SK-N-SH (cell line): ENCODE results near the gene IGFL4. TPM values are rescaled to one million over a fixed set of nuclear protein-coding genes. Genes with fewer than 3 reads are reported as not detected.
A peak's percentile ranks its signal among the peaks of the same experiment; 100 is the strongest.

ENCODE experiments used
- CHD2 ChIP-seq: fragments of 150-350 bp; IDR thresholded peaks from 2 replicates; pipeline ENCODE4 v1.6.1; 2018; ENCODE audit warnings: low read length; ENCODE audit not compliant: partially characterized antibody
- FOXJ3 ChIP-seq: sonication (generic); formaldehyde crosslinking; IDR thresholded peaks from 2 replicates; pipeline ENCODE4 v1.5.1; 2020; ENCODE audit warnings: mild to moderate bottlenecking, missing genetic modification reagents
- FOXM1 ChIP-seq: IDR thresholded peaks from 2 replicates; pipeline ENCODE4 v1.4.0; 2012; ENCODE audit warnings: low read depth, mild to moderate bottlenecking
- GATA2 ChIP-seq: sonication (generic); formaldehyde crosslinking; IDR thresholded peaks from 2 replicates; pipeline ENCODE4 v1.5.0; 2020; ENCODE audit warnings: mild to moderate bottlenecking, missing genetic modification reagents
- MEF2A ChIP-seq: IDR thresholded peaks from 2 replicates; pipeline ENCODE4 v1.4.0; 2012; ENCODE audit warnings: low read depth, borderline replicate concordance
- NFIC ChIP-seq: IDR thresholded peaks from 2 replicates; pipeline ENCODE4 v1.4.0; 2012; ENCODE audit warnings: borderline replicate concordance
- POLR2AphosphoS5 ChIP-seq: IDR thresholded peaks from 2 replicates; pipeline ENCODE4 v1.6.1; 2012; ENCODE audit warnings: low read depth, low read length
- RCOR1 ChIP-seq: fragments of 150-350 bp; IDR thresholded peaks from 2 replicates; pipeline ENCODE4 v1.6.1; 2017; ENCODE audit warnings: antibody characterized with exemption, low read length
- RXRA ChIP-seq: IDR thresholded peaks from 2 replicates; pipeline ENCODE4 v1.4.0; 2012; ENCODE audit warnings: low read depth, mild to moderate bottlenecking, borderline replicate concordance
- SMC3 ChIP-seq: IDR thresholded peaks from 2 replicates; pipeline ENCODE4 v1.6.1; 2012; ENCODE audit warnings: low read depth, low read length, improper control_type of control experiment
- polyA plus RNA-seq, 3 experiments: library from polyadenylated mRNA; depleted of rRNA; stranded (reverse); fragments of >200 nt; gene quantifications; 2 replicates each; pipeline ENCODE4 v1.2.3, GENCODE V29; 2012
- TF ChIP-seq, protein P1 (sequence below): IDR thresholded peaks from 2 replicates; pipeline ENCODE4 v1.6.1; 2012; ENCODE audit warnings: mild to moderate bottlenecking, low read depth, low read length, moderate library complexity
- TF ChIP-seq, protein P2 (sequence below): fragments of 150-350 bp; IDR thresholded peaks from 2 replicates; pipeline ENCODE4 v1.6.1; 2016; ENCODE audit warnings: mild to moderate bottlenecking, low read depth, low read length
- TF ChIP-seq, protein P3 (sequence below): fragments of 150-350 bp; IDR thresholded peaks from 2 replicates; pipeline ENCODE4 v1.6.1; 2017; ENCODE audit warnings: antibody characterized with exemption, low read length, low read depth, borderline replicate concordance
- TF ChIP-seq, protein P4 (sequence below): fragments of 200-600 bp; sonication (generic); IDR thresholded peaks from 2 replicates; pipeline ENCODE4 v1.6.1; 2017; ENCODE audit warnings: antibody characterized with exemption, mild to moderate bottlenecking, moderate library complexity
- TF ChIP-seq, protein P5 (sequence below): IDR thresholded peaks from 2 replicates; pipeline ENCODE4 v1.4.0; 2012; ENCODE audit warnings: low read depth, borderline replicate concordance

Gene IGFL4
- polyA plus RNA-seq, 1 of the 3 experiments (the other 2 are of a cell fraction): not detected

DNA sequence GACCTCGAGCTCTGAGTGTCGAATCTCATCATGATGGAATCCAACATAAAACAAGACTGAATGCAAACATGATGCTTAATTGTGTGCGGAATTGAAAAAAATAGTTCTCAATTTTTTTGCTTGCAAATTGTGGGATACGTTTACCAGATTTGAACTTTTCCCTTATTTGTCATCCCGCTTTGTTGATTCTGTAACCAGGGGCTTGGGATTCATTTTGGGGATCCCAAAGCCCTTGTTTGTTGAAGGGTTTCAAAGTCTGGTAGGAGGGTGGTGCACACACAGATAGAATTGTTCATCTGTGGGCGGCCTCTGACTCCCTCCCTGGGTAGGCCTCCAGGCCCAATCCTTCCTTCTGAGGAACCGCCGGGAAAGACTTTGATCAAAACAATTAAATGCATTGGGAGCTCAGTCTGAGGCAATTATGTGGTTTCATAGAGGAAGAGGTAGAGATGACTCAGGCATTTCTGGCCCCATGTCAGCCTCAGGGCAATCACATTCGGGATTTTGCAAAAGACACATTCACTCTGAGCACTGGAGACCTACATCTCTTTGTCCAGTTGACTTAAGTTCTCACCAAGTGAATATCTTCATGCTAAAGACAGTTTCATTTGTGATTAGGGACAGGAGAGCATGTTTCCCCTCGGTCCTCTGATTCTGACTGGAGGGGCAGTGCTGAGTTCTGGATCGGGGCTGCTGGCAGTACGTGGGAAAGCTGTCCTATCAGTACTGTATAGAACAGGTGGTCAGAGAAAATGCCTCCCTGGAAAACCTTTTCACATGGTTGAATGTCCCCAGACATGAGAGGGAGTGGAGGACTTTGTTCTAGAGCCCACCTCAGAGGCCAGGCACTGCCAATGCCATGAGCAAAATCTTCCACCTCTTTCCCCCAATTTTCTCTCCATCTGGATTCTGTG is 27.8 kb upstream of the IGFL4 start (continued):
- TF ChIP-seq, protein P1, sequence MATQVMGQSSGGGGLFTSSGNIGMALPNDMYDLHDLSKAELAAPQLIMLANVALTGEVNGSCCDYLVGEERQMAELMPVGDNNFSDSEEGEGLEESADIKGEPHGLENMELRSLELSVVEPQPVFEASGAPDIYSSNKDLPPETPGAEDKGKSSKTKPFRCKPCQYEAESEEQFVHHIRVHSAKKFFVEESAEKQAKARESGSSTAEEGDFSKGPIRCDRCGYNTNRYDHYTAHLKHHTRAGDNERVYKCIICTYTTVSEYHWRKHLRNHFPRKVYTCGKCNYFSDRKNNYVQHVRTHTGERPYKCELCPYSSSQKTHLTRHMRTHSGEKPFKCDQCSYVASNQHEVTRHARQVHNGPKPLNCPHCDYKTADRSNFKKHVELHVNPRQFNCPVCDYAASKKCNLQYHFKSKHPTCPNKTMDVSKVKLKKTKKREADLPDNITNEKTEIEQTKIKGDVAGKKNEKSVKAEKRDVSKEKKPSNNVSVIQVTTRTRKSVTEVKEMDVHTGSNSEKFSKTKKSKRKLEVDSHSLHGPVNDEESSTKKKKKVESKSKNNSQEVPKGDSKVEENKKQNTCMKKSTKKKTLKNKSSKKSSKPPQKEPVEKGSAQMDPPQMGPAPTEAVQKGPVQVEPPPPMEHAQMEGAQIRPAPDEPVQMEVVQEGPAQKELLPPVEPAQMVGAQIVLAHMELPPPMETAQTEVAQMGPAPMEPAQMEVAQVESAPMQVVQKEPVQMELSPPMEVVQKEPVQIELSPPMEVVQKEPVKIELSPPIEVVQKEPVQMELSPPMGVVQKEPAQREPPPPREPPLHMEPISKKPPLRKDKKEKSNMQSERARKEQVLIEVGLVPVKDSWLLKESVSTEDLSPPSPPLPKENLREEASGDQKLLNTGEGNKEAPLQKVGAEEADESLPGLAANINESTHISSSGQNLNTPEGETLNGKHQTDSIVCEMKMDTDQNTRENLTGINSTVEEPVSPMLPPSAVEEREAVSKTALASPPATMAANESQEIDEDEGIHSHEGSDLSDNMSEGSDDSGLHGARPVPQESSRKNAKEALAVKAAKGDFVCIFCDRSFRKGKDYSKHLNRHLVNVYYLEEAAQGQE: 0 out of 2 replicates have a peak, but pooled peaks have one; percentile 6
- TF ChIP-seq, protein P2, sequence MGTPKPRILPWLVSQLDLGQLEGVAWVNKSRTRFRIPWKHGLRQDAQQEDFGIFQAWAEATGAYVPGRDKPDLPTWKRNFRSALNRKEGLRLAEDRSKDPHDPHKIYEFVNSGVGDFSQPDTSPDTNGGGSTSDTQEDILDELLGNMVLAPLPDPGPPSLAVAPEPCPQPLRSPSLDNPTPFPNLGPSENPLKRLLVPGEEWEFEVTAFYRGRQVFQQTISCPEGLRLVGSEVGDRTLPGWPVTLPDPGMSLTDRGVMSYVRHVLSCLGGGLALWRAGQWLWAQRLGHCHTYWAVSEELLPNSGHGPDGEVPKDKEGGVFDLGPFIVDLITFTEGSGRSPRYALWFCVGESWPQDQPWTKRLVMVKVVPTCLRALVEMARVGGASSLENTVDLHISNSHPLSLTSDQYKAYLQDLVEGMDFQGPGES: no peak
- TF ChIP-seq SMC3: no peak
- TF ChIP-seq, protein P3, sequence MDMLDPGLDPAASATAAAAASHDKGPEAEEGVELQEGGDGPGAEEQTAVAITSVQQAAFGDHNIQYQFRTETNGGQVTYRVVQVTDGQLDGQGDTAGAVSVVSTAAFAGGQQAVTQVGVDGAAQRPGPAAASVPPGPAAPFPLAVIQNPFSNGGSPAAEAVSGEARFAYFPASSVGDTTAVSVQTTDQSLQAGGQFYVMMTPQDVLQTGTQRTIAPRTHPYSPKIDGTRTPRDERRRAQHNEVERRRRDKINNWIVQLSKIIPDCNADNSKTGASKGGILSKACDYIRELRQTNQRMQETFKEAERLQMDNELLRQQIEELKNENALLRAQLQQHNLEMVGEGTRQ: no peak
- TF ChIP-seq FOXM1: no peak
- no peak for TF ChIP-seq MEF2A
- TF ChIP-seq, protein P4, sequence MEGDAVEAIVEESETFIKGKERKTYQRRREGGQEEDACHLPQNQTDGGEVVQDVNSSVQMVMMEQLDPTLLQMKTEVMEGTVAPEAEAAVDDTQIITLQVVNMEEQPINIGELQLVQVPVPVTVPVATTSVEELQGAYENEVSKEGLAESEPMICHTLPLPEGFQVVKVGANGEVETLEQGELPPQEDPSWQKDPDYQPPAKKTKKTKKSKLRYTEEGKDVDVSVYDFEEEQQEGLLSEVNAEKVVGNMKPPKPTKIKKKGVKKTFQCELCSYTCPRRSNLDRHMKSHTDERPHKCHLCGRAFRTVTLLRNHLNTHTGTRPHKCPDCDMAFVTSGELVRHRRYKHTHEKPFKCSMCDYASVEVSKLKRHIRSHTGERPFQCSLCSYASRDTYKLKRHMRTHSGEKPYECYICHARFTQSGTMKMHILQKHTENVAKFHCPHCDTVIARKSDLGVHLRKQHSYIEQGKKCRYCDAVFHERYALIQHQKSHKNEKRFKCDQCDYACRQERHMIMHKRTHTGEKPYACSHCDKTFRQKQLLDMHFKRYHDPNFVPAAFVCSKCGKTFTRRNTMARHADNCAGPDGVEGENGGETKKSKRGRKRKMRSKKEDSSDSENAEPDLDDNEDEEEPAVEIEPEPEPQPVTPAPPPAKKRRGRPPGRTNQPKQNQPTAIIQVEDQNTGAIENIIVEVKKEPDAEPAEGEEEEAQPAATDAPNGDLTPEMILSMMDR: no peak
- no peak for TF ChIP-seq RCOR1
- TF ChIP-seq, protein P5, sequence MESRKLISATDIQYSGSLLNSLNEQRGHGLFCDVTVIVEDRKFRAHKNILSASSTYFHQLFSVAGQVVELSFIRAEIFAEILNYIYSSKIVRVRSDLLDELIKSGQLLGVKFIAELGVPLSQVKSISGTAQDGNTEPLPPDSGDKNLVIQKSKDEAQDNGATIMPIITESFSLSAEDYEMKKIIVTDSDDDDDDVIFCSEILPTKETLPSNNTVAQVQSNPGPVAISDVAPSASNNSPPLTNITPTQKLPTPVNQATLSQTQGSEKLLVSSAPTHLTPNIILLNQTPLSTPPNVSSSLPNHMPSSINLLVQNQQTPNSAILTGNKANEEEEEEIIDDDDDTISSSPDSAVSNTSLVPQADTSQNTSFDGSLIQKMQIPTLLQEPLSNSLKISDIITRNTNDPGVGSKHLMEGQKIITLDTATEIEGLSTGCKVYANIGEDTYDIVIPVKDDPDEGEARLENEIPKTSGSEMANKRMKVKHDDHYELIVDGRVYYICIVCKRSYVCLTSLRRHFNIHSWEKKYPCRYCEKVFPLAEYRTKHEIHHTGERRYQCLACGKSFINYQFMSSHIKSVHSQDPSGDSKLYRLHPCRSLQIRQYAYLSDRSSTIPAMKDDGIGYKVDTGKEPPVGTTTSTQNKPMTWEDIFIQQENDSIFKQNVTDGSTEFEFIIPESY: no peak
- TF ChIP-seq NFIC: peak; percentile 64; the same call in 1 of the 2 replicates
- TF ChIP-seq CHD2: no peak
- TF ChIP-seq GATA2 (CRISPR knock-in tag): no peak
- TF ChIP-seq POLR2AphosphoS5: peak; percentile 26; the same call in 1 of the 2 replicates
- TF ChIP-seq RXRA: peak; percentile 64; the same call in 1 of the 2 replicates
- TF ChIP-seq FOXJ3 (CRISPR knock-in tag): no peak
- TF ChIP-seq, all 33 proteins: peak for 11
